Subcutaneous adipose tissue (tissue), 4 donors: Measurements from ENCODE around the gene S100A3. TPM values are rescaled to one million over a fixed set of nuclear protein-coding genes. Genes with fewer than 3 reads are reported as not detected.

ENCODE experiments used
- CTCF ChIP-seq: fragments of 450-650 bp; IDR thresholded peaks from one replicate; pipeline ENCODE4 v1.5.1; 2016; ENCODE audit warnings: low read depth, mild to moderate bottlenecking, control low read depth, antibody characterized with exemption, moderate library complexity
- total RNA-seq, 4 donors: library from RNA; depleted of rRNA; stranded (reverse); fragments of >200 nt; gene quantifications; one replicate each; pipeline ENCODE4 v1.1.0, GENCODE V29; 2016

The S100A3 gene
- total RNA-seq = 1 to 10 TPM; 2.6 to 8.3 (median 3.1) TPM

GRCh38 chr1:153548722-153549688 lies at the start of gene S100A3:
S100A3 (minus strand) TSS chr1:153549258; CDS start chr1:153548485, 773 bp downstream.
- TF ChIP-seq CTCF = no peak

- no peak for TF ChIP-seq CTCF
These were observed 49.5 kb upstream of the S100A3 start for GRCh38 chr1:153598309-153599172.

- TF ChIP-seq CTCF = no peak
These were observed 48.1 kb upstream of the S100A3 start for GRCh38 chr1:153597206-153597605.

- TF ChIP-seq CTCF = no peak
These were observed 43.7 kb upstream of the S100A3 start for GRCh38 chr1:153592748-153593147.

GRCh38 chr1:153588482-153588881 lies 39.4 kb upstream of the S100A3 start:
- TF ChIP-seq CTCF = no peak

- no peak for TF ChIP-seq CTCF
These were observed 38.3 kb upstream of the S100A3 start for GRCh38 chr1:153587314-153587713.

- no peak for TF ChIP-seq CTCF
These were observed 37.3 kb upstream of the S100A3 start for GRCh38 chr1:153586347-153586746.
